ENCODE results near the gene SLC12A3.

Gene SLC12A3

GRCh38 chr16:56939801-56940200 is 74.8 kb downstream of the SLC12A3 start:
- DNase-seq (ENCODE audit: low read depth in 3 of 3) = no peak

GRCh38 chr16:56941092-56941491 is 76.1 kb downstream of the SLC12A3 start:
- DNase-seq (ENCODE audit: low read depth in 3 of 3) = no peak

GRCh38 chr16:56941856-56942331 is 76.9 kb downstream of the SLC12A3 start:
- no peak for DNase-seq (ENCODE audit: low read depth in 3 of 3)

DNA sequence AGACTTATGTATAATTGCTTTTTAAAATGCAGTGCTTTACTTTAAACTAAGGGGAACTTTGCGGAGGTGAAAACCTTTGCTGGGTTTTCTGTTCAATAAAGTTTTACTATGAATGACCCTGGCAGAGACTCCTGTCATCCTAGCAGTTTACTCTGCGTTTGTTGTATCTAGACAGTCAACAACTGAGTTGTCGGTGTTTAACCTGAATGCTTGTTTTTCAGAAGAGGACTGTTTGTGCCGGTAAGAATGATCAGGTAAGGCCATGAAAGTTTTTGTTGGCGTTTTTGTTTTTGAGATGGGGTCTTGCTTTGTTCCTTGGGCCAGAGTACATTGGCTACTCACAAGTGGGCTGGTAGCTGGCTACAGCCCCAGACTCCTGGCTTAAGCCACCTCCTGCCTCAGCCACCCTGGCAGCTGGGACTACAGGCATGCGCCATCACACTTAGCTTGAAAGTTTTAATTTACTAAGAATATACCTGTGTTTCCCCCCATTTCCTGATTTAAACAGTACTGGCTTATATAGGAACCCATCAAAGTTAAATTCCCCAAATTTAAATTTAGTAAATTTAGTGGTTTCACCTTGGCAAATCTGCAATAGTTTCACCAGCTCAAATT is 78.9 kb downstream of the SLC12A3 start:
- DNase-seq (ENCODE audit: low read depth in 3 of 3) = no peak

GRCh38 chr16:56944954-56945839 is 80.2 kb downstream of the SLC12A3 start:
- peak in 1 of 3 experiments; percentile 25 for DNase-seq (ENCODE audit: low read depth in 3 of 3)

GRCh38 chr16:56945847-56946527 is 81.0 kb downstream of the SLC12A3 start:
- no peak for DNase-seq (ENCODE audit: low read depth in 3 of 3)

GRCh38 chr16:56946767-56947603 is 82.0 kb downstream of the SLC12A3 start:
- DNase-seq (ENCODE audit: low read depth in 3 of 3) = no peak

GRCh38 chr16:56947604-56947995 is 82.6 kb downstream of the SLC12A3 start:
- DNase-seq (ENCODE audit: low read depth in 3 of 3) = no peak

DNA sequence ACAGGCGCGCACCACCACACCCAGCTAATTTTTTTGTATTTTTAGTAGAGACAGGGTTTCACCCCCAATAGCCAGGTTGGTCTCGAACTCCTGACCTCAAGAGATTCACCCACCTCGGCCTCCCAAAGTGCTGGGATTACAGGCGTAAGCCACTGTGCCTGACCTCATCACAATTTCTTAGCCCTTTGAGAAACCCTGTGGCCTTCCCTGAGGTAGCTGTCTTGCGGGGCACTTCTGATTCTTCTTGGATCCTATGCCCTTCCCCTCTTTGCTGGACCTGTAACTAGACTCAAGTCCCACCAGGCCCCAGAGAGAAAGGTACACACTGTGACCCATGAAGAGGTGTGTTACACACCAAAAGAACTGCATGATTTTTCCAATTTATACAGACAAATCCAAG is 83.2 kb downstream of the SLC12A3 start:
- no peak for DNase-seq (ENCODE audit: low read depth in 3 of 3)

DNA sequence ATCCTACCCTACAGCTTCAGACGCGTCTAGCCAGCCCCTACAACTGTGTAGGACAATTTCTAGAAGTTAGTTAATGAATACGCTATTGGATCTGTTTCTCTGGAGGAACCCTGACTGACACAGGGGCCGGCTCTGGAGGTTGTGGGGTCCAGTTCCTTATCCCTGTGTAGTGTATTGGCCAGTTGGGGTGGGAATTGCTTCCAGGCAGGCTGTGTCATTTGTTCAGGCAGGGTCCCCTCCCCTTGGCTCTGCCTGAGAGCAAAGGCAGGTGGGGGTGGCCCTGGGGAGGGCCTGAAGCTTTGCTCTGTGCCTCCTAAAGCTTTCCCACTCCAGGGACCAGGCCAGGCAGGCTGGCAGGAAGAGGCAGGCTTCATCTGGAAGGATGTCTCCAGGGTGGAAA is 85.0 kb downstream of the SLC12A3 start:
- no peak for DNase-seq (ENCODE audit: low read depth in 3 of 3)

GRCh38 chr16:56950455-56950854 is 85.4 kb downstream of the SLC12A3 start:
- DNase-seq (ENCODE audit: low read depth in 3 of 3) = no peak

GRCh38 chr16:56950881-56951771 is 86.1 kb downstream of the SLC12A3 start:
- DNase-seq (ENCODE audit: low read depth in 3 of 3) = peak in 2 of 3 experiments; percentile 31 to 63

- no peak for DNase-seq (ENCODE audit: low read depth in 3 of 3)
Observed at GRCh38 chr16:56953006-56953405, 88.0 kb downstream of the SLC12A3 start.

DNA sequence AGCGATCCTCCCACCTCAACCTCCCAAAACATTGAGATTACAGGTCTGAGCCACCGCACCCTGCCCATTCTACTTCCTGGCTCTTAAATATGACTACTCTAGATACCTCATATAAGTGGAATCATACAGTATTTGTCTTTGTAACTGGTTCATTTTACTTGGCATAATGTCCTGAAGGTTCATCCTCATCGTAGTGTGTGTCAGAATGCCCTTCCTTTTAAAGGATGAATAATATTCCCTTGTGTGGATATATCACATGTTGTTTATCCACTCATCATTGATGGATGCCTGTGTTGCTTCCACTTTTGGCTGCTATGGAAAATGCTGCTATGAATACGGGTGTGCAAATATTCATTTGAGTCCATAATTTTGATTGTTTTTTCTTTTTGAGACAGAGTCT is 91.1 kb downstream of the SLC12A3 start:
- DNase-seq (ENCODE audit: low read depth in 3 of 3) = no peak

DNA sequence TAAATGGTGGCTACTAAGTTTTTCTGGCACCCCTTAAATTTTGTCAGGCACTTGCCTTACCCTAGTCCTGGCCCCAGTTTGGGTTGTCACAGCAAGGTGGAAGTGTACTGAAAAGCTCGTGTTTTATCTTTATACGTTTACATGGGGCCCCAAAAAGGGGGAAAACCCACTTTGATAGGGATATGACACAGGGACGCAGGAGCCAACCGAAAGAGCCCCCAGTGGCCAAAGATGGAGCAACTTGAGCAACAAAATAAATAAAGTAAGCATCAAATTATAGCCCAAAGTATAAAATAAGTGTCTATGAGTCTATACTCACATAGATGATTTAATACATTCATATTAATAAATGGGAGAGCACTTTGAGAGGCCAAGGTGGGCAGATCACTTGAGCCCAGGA is 91.7 kb downstream of the SLC12A3 start:
- DNase-seq (ENCODE audit: low read depth in 3 of 3) = no peak

DNA sequence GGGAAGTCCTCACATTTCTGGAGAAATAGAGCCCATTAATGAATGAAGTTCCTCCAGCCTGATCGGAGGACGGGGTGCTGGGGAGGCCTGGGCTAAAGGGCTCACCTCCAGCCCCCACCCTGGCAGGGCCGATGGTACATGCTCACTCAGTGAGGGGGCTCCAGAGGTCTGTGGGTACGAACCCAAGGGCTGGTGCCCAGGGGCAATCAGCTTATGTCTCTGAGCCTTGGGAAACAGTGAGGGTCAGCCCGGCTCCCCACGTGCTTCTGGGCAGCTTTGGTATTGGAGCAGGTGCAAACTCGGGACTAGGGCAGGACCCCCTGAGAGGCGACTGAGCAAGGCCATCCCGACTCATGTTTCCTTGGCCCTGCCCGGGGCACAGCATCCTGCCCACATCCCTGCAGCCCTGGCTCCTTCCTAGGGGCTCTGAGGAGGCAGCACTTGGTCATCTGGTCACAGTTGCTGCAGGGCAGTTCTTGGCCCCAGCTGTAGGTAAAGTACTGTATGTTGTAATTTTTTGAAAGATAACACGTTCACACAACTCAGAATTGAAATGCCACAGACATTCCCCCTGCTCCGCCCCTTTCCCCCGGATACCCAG is 95.8 kb downstream of the SLC12A3 start:
- no peak for DNase-seq (ENCODE audit: low read depth in 3 of 3)

DNA sequence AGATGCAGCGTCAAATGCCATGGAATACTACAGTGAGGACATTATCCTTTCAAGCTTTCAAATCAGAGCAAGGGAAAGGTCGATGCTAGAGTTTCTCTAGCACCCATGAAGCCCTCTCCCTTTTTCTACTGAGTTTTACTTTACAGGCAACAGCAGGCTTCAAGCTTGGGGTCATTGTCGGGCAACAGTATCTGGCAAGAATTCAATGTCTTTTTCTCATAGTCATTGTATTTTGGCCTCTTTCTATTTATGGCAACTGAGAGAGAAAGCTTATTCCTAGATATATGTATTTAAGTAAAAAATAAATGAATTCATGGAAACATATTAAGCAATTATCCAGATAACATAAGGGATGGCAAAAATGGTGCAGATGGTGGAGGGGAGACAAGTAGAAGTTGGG is 96.4 kb downstream of the SLC12A3 start:
- DNase-seq (ENCODE audit: low read depth in 3 of 3) = no peak

GRCh38 chr16:56961851-56962281 is 96.9 kb downstream of the SLC12A3 start, which contains the start of gene CETP:
TSS of gene CETP (plus strand) at chr16:56961950. CDS start at chr16:56961980, 30 bp downstream.
- no peak for DNase-seq (ENCODE audit: low read depth in 3 of 3)

DNA sequence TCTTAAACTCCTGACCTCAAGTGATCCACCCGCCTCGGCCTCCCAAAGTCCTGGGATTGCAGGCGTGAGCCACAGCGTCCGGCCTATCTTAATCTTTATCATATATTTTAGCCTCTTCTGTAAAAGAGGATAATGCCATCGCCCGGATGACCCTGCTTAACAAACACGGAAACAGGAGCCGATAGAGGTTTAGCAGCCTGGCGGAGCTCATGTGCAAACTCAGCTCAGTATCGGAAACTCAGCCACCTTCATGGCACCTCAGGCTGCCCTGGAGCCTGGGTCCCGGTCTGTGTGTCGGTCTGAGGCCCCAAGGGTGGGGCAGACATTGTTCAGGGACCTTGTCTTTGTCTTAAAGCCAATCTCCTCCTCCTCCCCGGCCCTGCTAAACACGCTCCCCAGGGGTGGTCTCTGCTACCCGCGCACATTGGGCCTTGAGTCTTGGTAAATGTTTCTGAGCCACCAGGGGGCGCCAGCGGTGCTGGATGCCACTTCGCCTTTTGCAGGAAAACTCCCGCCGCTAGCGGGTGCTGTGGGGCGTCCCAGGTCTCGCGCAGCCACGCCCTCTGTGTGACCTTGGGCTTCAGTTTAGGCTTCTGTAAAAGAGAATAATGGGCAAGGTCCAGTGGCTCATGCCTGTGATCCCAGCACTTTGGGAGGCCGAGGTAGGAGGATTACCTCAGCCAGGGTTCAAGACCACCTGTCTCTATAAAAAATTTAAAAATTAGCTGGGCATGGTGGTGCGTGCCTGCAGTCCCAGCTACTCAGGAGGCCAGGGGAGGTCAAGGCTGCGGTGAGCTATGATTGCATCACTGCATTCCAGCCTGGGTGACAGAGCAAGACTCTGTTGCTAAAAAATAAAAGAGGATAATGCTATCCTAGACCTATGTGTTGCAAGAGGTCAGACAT is 99.5 kb downstream of the SLC12A3 start:
- peak; percentile 87 to 95 (median 93) for DNase-seq (ENCODE audit: low read depth in 3 of 3)

Data from stimulated activated CD4-positive, alpha-beta T cell treated with anti-CD3 and anti-CD28 coated beads, TNF-alpha, amount 100 ng/mL, for 24 hours (primary cell).